SK-N-SH (cell line): Measurements from ENCODE around the gene USP40. TPM values are rescaled to one million over a fixed set of nuclear protein-coding genes. Genes with fewer than 3 reads are reported as not detected.

Experiments used
- CTCF ChIA-PET: fragments of 300-600, 350-600 bp; formaldehyde crosslinking; extraction: SDS; loops from one replicate; lab custom pipeline; 2021; lab: Yijun Ruan, JAX
- POLR2A ChIA-PET: fragments of 350-600 bp; sonication (Branson Sonifier 250); formaldehyde crosslinking; extraction: SDS; loops from one replicate; lab custom pipeline; 2020; ENCODE audit warnings: antibody characterized with exemption, inconsistent platforms; lab: Yijun Ruan, JAX
- DNase-seq: peaks from one replicate; pipeline ENCODE4 v3.0.0; 2012
- H2AFZ ChIP-seq: fragments of 200-600 bp; sonication (generic); 2 replicates; pipeline ENCODE4 v1.8.1; 2016; ENCODE audit warnings: antibody characterized with exemption, mild to moderate bottlenecking, low read depth
- H3F3A ChIP-seq: fragments of 200-600 bp; sonication (generic); replicated peaks from 2 replicates; pipeline ENCODE3; 2016; ENCODE audit warnings: antibody characterized with exemption, mild to moderate bottlenecking; ENCODE audit not compliant: insufficient read depth
- H3K27ac ChIP-seq, 2 experiments: fragments of 200-500 bp in 1 of 2; fragments of 200-600 bp in 1 of 2; sonication (Bioruptor generic) in 1 of 2; sonication (generic), shearing (Covaris generic) in 1 of 2; 2 replicates each; pipeline versions ENCODE4 v1.5.1 to v1.6.1; 2014 to 2016; ENCODE audit warnings: low read depth in 2 of 2, inconsistent platforms in 1 of 2, low read length in 1 of 2, mild to moderate bottlenecking in 1 of 2, mixed read lengths in 1 of 2
- H3K27me3 ChIP-seq: fragments of 200-600 bp; sonication (generic), shearing (Covaris generic); 2 replicates; pipeline ENCODE4 v1.6.1; 2016; ENCODE audit warnings: mixed run types; ENCODE audit not compliant: insufficient read depth
- H3K36me3 ChIP-seq, 2 experiments: fragments of 200-500 bp in 1 of 2; fragments of 200-600 bp in 1 of 2; sonication (Bioruptor generic) in 1 of 2; sonication (generic) in 1 of 2; replicated peaks in 1 of 2; 2 replicates each; pipeline versions ENCODE3 to v1.5.1; 2014 to 2016; ENCODE audit warnings: low read length in 1 of 2, mild to moderate bottlenecking in 1 of 2; ENCODE audit not compliant: insufficient read depth in 2 of 2, control insufficient read depth in 1 of 2
- H3K4me1 ChIP-seq, 2 experiments: fragments of 200-500 bp in 1 of 2; fragments of 200-600 bp in 1 of 2; sonication (Bioruptor generic) in 1 of 2; sonication (generic), shearing (Covaris generic) in 1 of 2; 2 replicates each; pipeline versions ENCODE4 v1.5.1 to v1.6.1; 2014 to 2016; ENCODE audit warnings: low read depth in 1 of 2, low read length in 1 of 2, mixed run types in 1 of 2; ENCODE audit not compliant: insufficient read depth in 2 of 2, control insufficient read depth in 1 of 2
- H3K4me2 ChIP-seq: fragments of 200-600 bp; sonication (generic), shearing (Covaris generic); 2 replicates; pipeline ENCODE4 v1.6.1; 2017; ENCODE audit warnings: mixed run types
- H3K4me3 ChIP-seq, 2 experiments: fragments of 200-500 bp in 1 of 2; fragments of 200-600 bp in 1 of 2; sonication (Bioruptor generic) in 1 of 2; sonication (generic), shearing (Covaris generic) in 1 of 2; 2 replicates each; pipeline versions ENCODE4 v1.5.1 to v1.8.1; 2014 to 2016; ENCODE audit warnings: low read depth in 2 of 2, inconsistent platforms in 1 of 2, low read length in 1 of 2, mild to moderate bottlenecking in 1 of 2, mixed read lengths in 1 of 2, moderate library complexity in 1 of 2
- H3K79me2 ChIP-seq: fragments of 200-600 bp; sonication (generic); 2 replicates; pipeline ENCODE4 v1.8.1; 2017; ENCODE audit warnings: mild to moderate bottlenecking; ENCODE audit not compliant: insufficient read depth
- H3K9ac ChIP-seq: fragments of 200-600 bp; sonication (generic); 2 replicates; pipeline ENCODE4 v1.6.1; 2017; ENCODE audit warnings: mixed run types
- H3K9me2 ChIP-seq: fragments of 200-600 bp; sonication (generic); 2 replicates; pipeline ENCODE4 v1.6.1; 2017; ENCODE audit warnings: mixed run types
- H3K9me3 ChIP-seq: fragments of 200-600 bp; sonication (generic); 2 replicates; pipeline ENCODE4 v1.6.1; 2017; ENCODE audit warnings: mixed run types, mild to moderate bottlenecking, moderate library complexity
- H4K20me1 ChIP-seq: fragments of 200-600 bp; sonication (generic); 2 replicates; pipeline ENCODE4 v1.6.1; 2017; ENCODE audit warnings: mild to moderate bottlenecking, mixed run types; ENCODE audit not compliant: insufficient read depth
- CHD2 ChIP-seq: fragments of 150-350 bp; IDR thresholded peaks from 2 replicates; pipeline ENCODE4 v1.6.1; 2018; ENCODE audit warnings: low read length; ENCODE audit not compliant: partially characterized antibody
- ELF1 ChIP-seq: IDR thresholded peaks from 2 replicates; pipeline ENCODE4 v1.4.0; 2012
- EZH2phosphoT487 ChIP-seq: fragments of 200-600 bp; sonication (generic); IDR thresholded peaks from 2 replicates; pipeline ENCODE4 v1.6.1; 2017; ENCODE audit warnings: low read depth, mixed run types, mild to moderate bottlenecking, antibody characterized with exemption, moderate library complexity, borderline replicate concordance
- FOXJ3 ChIP-seq: sonication (generic); formaldehyde crosslinking; IDR thresholded peaks from 2 replicates; pipeline ENCODE4 v1.5.1; 2020; ENCODE audit warnings: mild to moderate bottlenecking, missing genetic modification reagents
- FOXM1 ChIP-seq: IDR thresholded peaks from 2 replicates; pipeline ENCODE4 v1.4.0; 2012; ENCODE audit warnings: low read depth, mild to moderate bottlenecking
- IRF3 ChIP-seq: fragments of 150-350 bp; IDR thresholded peaks from 2 replicates; pipeline ENCODE4 v1.6.1; 2016; ENCODE audit warnings: mild to moderate bottlenecking, low read depth, low read length
- MAX ChIP-seq: IDR thresholded peaks from 2 replicates; pipeline ENCODE4 v1.4.0; 2012; ENCODE audit warnings: low read depth
- MXI1 ChIP-seq: IDR thresholded peaks from 2 replicates; pipeline ENCODE4 v1.6.1; 2012; ENCODE audit warnings: mild to moderate bottlenecking, low read depth, low read length, improper control_type of control experiment
- NFIC ChIP-seq: IDR thresholded peaks from 2 replicates; pipeline ENCODE4 v1.4.0; 2012; ENCODE audit warnings: borderline replicate concordance
- PBX3 ChIP-seq: IDR thresholded peaks from 2 replicates; pipeline ENCODE4; 2012
- RAD21 ChIP-seq: IDR thresholded peaks from 2 replicates; pipeline ENCODE4 v1.6.1; 2012; ENCODE audit warnings: mild to moderate bottlenecking, low read length
- RCOR1 ChIP-seq: fragments of 150-350 bp; IDR thresholded peaks from 2 replicates; pipeline ENCODE4 v1.6.1; 2017; ENCODE audit warnings: antibody characterized with exemption, low read length
- RXRA ChIP-seq: IDR thresholded peaks from 2 replicates; pipeline ENCODE4 v1.4.0; 2012; ENCODE audit warnings: low read depth, mild to moderate bottlenecking, borderline replicate concordance
- SIN3A ChIP-seq: IDR thresholded peaks from 2 replicates; pipeline ENCODE4 v1.6.1; 2012; ENCODE audit warnings: low read depth, mild to moderate bottlenecking, low read length, moderate library complexity, borderline replicate concordance
- TAF1 ChIP-seq: IDR thresholded peaks from 2 replicates; pipeline ENCODE4 v1.6.1; 2012; ENCODE audit warnings: low read depth, mild to moderate bottlenecking, low read length, moderate library complexity, borderline replicate concordance
- TCF12 ChIP-seq: IDR thresholded peaks from 2 replicates; pipeline ENCODE4 v1.4.0; 2012
- TEAD4 ChIP-seq: IDR thresholded peaks from 2 replicates; pipeline ENCODE4 v1.4.0; 2012; ENCODE audit warnings: mild to moderate bottlenecking, borderline replicate concordance; ENCODE audit not compliant: insufficient read depth
- YY1 ChIP-seq: IDR thresholded peaks from 2 replicates; pipeline ENCODE4 v1.4.0; 2012; ENCODE audit warnings: low read depth, mild to moderate bottlenecking
- WGBS: methylation state at CpG from one replicate; pipeline ENCODE4 v1.1.6; 2017; ENCODE audit warnings: low lambda C conversion rate; 5-methylcytosine and 5-hydroxymethylcytosine counted together
- polyA plus RNA-seq, 3 experiments: library from polyadenylated mRNA; depleted of rRNA; stranded (reverse); fragments of >200 nt; gene quantifications; 2 replicates each; pipeline ENCODE4 v1.2.3, GENCODE V29; 2012

The USP40 gene
- polyA plus RNA-seq, 1 of the 3 experiments (the other 2 are of a cell fraction) = 37.0 TPM

GRCh38 chr2:233602076-233602475 lies 35.5 kb upstream of the USP40 start:
- H3K27me3 ChIP-seq = no peaks in the 10 kb centered on the region
- no peaks in the 10 kb centered on the region for H3K9me2 ChIP-seq
- H3K4me2 ChIP-seq = no peak overlapping the region
- no peak overlapping the region for H3K27ac ChIP-seq
- no peaks in the 10 kb centered on the region for H3K9me3 ChIP-seq
- ChIA-PET POLR2A (no interaction called here), CTCF (no interaction called here)
- no peak overlapping the region for H2AFZ ChIP-seq
- no peak overlapping the region for H3K4me3 ChIP-seq
- no peaks in the 10 kb centered on the region for H4K20me1 ChIP-seq
- no peak overlapping the region for H3K9ac ChIP-seq
- H3K36me3 ChIP-seq = no peaks in the 10 kb centered on the region
- no peak for DNase-seq
- 41% methylated on average over 1 of the region's 1 CpG for WGBS
- no peaks in the 10 kb centered on the region for H3F3A ChIP-seq
- TF ChIP-seq ELF1 = no peak
- no peak for TF ChIP-seq SIN3A
- no peak for TF ChIP-seq YY1
- no peak for TF ChIP-seq TCF12
- TF ChIP-seq CHD2 = no peak
- TF ChIP-seq MXI1 = no peak
- no peak for TF ChIP-seq RCOR1
- no peak for TF ChIP-seq PBX3
- no peak for TF ChIP-seq FOXJ3 (CRISPR knock-in tag)
- no peak for TF ChIP-seq EZH2phosphoT487
- H3K79me2 ChIP-seq = no peaks in the 10 kb centered on the region
- no peaks in the 10 kb centered on the region for H3K4me1 ChIP-seq

GRCh38 chr2:233600386-233600785 lies 33.8 kb upstream of the USP40 start:
- H3K27ac ChIP-seq = no peak overlapping the region
- no peak overlapping the region for H3K4me3 ChIP-seq
- WGBS = 28% methylated on average over 2 of the region's 2 CpGs
- POLR2A ChIA-PET = no interaction called here
- H3K36me3 ChIP-seq = no peaks in the 10 kb centered on the region
- H3K9ac ChIP-seq = no peak overlapping the region
- no peaks in the 10 kb centered on the region for H3K4me1 ChIP-seq
- no peaks in the 10 kb centered on the region for H3K9me3 ChIP-seq
- no peaks in the 10 kb centered on the region for H3K27me3 ChIP-seq
- TF ChIP-seq MAX = no peak
- no peak for TF ChIP-seq RAD21
- TF ChIP-seq RCOR1 = no peak
- TF ChIP-seq TCF12 = no peak
- TF ChIP-seq YY1 = no peak
- H3K4me2 ChIP-seq = no peak overlapping the region
- H3K9me2 ChIP-seq = no peaks in the 10 kb centered on the region
- no peak for DNase-seq
- no peaks in the 10 kb centered on the region for H3K79me2 ChIP-seq
- CTCF ChIA-PET = no interaction called here
- H3F3A ChIP-seq = no peaks in the 10 kb centered on the region
- no peaks in the 10 kb centered on the region for H4K20me1 ChIP-seq
- H2AFZ ChIP-seq = no peak overlapping the region

GRCh38 chr2:233598952-233599351 lies 32.4 kb upstream of the USP40 start:
- Histone ChIP-seq H3K9me2 (no peaks in the 10 kb centered on the region), H3K4me1 (no peaks in the 10 kb centered on the region), H3F3A (no peaks in the 10 kb centered on the region), H3K79me2 (no peaks in the 10 kb centered on the region), H2AFZ (no peak overlapping the region), H3K27ac (no peak overlapping the region), H3K4me3 (no peak overlapping the region), H3K9ac (no peak overlapping the region), H3K4me2 (no peak overlapping the region), H4K20me1 (no peaks in the 10 kb centered on the region), H3K36me3 (no peaks in the 10 kb centered on the region), H3K9me3 (no peaks in the 10 kb centered on the region), H3K27me3 (no peaks in the 10 kb centered on the region)
- ChIA-PET POLR2A (no interaction called here), CTCF (no interaction called here)
- WGBS = 56% methylated on average over 3 of the region's 3 CpGs
- DNase-seq = no peak
- TF ChIP-seq CHD2 (no peak), MXI1 (no peak), TEAD4 (no peak), SIN3A (no peak), TAF1 (no peak), NFIC (no peak), IRF3 (no peak), RXRA (no peak), FOXM1 (no peak), FOXJ3 (CRISPR knock-in tag) (no peak)
